GM18505 (cell line): ENCODE data around the gene SPTLC2.
"Not testable (repeated sequence)": the region's sequence is repeated elsewhere in the genome, so short reads cannot be mapped to it uniquely, and the experiment has no call there.

Source experiments
- ATAC-seq: cut with Tn5 transposase; IDR thresholded peaks from one replicate; pipeline ENCODE4 v1.9.1; 2021; ENCODE audit not compliant: unreplicated experiment
- POLR2A ChIP-seq: IDR thresholded peaks from 4 replicates; pipeline ENCODE4 v1.6.1; 2011; ENCODE audit warnings: borderline replicate concordance; ENCODE audit not compliant: insufficient read depth, insufficient read length; ENCODE audit errors: extremely low read depth

The SPTLC2 gene

GRCh38 chr14:77570706-77571268 is 45.6 kb downstream of the SPTLC2 start:
- TF ChIP-seq POLR2A = no peak
- ATAC-seq = no peak

- TF ChIP-seq POLR2A = no peak
- no peak for ATAC-seq
These were observed 50.5 kb downstream of the SPTLC2 start for GRCh38 chr14:77565994-77566305.

DNA sequence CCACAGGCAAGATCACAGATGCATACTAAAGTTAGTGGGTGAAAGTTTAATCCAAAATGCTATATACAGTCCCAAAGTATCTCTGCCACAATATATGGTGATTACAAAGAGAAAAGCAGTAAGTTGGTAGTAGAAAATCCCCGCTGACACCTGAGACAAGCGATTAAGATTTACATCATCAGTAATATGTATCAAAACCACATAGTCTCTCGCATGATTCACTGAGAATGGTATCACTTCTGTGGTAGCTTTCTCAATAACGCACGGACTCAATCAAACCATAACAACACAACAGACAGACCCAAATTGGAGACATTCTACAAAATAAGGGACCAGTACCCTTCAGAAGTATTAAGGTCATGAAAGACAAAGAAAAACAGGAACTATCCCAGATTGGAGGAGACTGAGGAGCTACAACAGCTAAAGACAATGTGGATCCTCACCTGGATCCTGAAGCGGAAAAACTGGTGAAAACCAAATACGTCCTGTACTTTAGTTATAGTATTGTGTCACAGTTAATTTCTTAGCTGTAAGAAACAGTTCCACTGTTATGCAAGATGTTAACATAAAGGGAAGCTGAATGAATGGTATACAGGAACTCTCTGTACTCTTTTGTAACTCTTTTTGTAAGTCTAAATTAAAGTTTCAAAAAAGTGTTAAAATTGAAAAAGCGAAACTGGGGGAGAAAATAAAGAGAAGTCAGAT is 51.0 kb downstream of the SPTLC2 start:
- no peak for ATAC-seq
- no peak for TF ChIP-seq POLR2A

- ATAC-seq = no peak
- TF ChIP-seq POLR2A = no peak
These were observed 53.8 kb downstream of the SPTLC2 start for GRCh38 chr14:77562681-77563080.

DNA sequence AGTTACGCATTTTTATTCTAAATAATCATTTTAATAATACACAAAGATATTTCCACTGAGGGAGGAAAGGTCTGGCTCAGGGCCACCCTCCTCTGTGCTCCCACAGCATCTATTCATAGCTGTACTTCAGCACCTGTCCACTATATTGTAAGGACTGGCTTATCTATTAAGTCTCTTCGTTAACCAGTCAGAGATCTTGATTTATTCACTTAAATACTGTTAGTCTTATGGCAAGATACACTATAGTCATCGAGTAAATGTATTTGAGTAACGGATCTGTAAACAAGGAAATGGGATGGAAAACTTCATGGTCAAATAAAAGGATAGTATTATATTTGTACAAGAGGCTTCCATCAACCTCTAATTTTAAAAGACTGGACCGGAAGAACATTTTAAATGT is 54.6 kb downstream of the SPTLC2 start:
- no peak for ATAC-seq
- TF ChIP-seq POLR2A = no peak

DNA sequence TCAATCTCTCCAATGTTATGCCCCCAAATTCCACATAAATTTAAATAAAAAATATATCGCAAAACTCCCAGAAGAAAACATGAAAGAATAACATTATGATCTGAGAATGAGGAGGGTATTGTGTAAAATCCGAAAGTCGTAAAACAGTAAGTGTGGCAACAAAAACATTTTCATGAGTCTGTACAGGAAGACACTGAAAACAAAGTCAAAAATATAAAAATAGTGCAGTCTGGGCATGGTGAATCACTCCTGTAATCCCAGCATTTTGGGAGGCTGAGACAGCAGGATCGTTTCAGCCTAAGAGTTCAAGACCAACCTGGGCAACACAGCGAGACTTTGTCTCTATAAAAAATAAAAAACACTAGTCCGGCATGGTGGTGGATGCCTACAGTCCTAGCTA is 57.1 kb downstream of the SPTLC2 start:
- no peak for TF ChIP-seq POLR2A
- ATAC-seq = no peak

DNA sequence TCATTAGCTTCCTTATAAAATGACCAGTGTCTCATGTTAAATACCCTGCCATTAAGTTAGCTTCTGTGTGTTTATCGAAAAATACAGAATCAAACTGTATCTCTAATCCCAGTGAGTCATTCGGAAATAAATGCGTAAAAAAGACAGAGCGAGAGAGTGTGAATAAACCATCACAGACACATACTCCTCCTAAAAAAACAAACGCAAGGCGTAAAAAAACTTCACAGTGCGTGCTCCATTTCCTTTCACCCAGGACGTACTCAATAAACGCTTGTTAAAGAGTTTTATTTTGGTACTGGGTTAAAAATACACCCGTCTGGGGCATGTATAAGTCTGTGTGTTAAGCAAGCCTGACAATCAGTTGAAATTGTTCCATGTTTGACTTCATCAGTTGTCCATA is 59.0 kb downstream of the SPTLC2 start:
- no peak for ATAC-seq
- no peak for TF ChIP-seq POLR2A

DNA sequence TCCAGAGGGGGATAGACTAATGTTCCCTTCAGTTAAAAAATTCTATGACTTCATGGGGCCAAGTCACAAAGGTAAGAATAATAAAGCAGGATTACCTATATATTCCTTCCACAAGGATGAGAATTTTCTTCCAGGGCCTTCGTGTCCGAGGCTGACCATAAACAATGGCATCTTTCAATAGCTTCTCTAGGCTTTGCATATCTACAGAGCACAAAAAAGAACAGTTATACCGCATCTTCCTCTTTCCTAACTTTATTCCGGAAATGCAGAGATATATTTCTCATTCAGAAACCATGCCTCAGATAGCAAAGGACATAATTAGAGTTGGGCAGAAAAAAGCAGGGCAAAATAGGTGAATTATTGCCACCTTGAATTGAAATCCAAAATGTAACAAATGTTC is 59.5 kb downstream of the SPTLC2 start:
- ATAC-seq = no peak
- TF ChIP-seq POLR2A = no peak

DNA sequence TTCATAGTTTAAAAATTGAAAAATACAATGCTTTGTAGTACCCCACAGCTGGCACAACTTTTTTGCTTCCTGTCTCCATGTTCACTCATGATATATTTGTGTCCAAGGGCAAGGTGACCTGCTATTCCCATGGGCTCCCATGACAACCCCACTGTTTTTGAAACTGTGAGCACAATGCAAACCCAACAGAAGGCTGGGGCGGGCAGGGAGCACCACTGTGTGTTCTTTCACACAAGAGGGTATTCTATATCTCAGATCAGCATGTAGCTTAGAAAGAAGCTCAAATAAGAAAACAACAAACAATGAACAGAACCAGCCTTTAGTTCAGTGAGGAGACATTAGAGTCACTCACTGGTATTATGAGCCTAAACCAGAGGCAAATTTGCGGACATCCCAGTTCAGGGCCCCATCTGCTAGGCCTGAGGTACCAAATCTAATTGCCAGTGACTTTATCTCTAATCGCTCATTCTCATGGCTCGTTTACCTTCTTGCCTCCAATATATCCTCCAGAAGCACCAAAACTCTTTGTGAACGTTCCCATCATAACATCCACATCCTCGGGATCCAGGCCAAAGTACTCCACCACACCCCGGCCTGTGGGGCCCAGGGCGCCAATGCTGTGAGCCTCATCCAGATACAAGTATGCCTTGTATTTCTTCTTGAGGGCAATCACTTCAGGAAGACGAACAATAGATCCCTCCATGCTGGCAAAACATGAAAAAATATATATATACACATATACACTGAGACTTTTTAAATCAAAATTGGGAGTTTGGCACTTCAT is 61.4 kb downstream of the SPTLC2 start:
- no peak for TF ChIP-seq POLR2A
- no peak for ATAC-seq

DNA sequence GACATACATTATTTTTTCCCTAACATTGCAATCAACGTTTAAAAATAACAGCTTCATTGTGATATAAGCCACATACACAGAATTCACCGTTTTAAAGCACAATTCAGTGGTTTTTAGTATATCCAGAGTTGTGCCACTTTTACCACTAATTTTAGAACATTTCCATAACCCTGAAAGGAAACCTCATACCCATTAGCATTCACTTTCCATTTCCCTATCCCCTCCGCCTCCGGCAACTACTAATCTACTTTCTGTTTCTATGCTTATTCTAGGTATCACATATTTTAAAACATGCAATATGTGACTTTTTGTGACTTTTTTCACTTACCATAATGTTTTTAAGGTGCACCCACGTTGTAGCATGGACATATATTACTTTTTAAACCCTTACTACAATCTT is 62.2 kb downstream of the SPTLC2 start:
- TF ChIP-seq POLR2A = no peak
- ATAC-seq = peak; percentile 42

GRCh38 chr14:77549451-77549850 is 67.0 kb downstream of the SPTLC2 start:
- TF ChIP-seq POLR2A = no peak
- ATAC-seq = no peak

DNA sequence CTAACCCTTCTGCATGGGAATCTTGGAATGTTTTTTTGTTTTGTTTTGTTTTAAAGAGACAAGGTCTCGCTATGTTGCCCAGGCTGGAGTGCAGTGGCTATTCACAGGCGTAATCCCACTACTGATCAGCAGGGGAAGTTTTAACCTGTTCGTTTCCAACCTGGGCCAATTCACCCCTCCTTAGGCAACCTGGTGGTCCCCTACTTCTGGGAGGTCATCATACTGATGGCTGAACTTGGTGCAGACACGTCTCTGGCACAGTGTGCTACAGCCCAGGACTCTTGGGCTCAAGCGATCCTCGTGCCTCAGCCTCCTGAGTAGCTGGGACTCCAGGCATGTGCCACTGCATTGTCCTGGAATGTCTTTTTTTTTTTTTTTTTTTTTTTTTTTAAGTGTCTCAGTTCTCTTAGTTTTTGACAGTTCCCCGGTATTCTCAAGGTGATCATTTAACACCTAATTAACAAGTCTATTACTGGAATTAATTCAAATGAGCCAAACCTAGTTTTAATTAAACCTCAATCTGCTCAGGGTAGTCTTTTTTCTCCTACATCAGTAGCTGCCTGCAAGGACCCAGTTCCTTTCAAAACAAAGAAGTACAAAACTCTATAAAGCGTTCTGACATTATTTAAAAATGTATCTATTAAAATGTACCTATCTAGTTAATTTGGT is 68.8 kb downstream of the SPTLC2 start:
- no peak for TF ChIP-seq POLR2A
- no peak for ATAC-seq

DNA sequence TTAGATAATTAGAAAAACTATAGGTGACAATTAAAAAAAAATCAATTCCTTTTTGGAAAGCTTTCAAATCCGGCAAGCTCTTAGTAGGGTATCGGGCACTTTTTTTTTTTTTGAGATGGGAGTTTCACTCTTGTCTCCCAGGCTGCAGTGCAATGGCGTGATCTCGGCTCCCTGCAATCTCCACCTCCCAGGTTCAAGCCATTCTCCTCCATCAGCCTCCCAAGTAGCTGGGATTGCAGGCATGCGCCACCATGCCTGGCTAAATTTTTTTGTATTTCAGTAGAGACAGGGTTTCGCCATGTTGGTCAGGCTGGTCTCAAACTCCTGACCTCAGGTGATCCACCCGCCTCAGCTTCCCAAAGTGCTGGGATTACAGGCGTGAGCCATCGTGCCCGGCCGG is 71.3 kb downstream of the SPTLC2 start:
- ATAC-seq = not testable (repeated sequence)

DNA sequence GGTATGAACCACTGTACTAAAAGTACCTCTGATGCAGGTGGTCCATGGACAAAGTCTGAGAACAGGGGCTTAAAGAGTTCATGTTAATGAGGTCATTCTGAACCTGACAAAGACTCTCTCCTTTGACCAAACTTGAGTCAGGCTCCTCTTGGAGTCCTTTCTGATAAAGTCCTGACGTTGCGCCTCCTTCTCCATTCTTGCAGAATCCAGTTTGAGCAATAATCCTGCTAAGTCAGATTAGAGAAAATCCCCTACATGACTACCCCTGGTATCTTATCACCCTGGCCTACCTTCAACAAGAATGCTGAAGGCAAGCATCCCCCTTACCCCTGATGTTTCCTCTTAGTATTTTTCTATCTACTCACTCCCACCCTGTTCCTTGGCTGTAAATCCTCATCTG is 71.9 kb downstream of the SPTLC2 start:
- TF ChIP-seq POLR2A = no peak
- ATAC-seq = no peak

DNA sequence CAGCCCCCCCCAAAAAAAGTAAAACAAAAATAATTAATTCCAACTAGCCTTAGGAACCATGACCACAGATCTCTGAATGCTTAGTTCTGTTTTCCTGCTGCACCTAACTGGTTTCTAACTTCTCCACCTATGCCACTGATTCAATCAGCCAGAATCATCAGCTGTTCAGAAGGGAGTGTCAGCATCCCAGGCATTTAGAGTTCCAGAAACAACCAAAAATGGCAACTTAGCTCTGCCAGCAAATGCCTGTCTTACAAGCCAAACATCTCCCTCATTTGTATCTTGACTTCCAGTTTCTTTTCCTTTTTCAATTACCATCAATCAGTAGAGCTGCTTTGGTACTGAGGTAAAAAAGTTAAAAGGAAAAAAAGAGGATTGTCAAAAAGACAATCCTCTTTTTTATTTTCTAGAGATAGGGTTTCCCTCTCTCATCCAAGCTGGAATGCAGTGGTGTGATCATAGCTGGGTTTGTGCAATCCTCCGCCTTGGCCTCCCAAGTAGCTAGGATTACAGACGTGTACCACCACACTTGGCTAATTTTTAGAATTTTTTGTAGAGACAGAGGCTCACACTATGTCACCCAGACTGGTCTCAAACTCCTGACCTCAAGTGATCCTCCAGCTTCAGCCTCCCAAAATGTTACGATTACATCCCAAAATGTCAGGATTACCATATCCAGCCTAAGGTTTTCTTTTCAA is 72.7 kb downstream of the SPTLC2 start:
- TF ChIP-seq POLR2A = no peak
- no peak for ATAC-seq
